ENCODE data around the gene KDM3A.

Gene KDM3A

GRCh38 chr2:86440631-86441391, at the start of gene KDM3A:
KDM3A (plus strand) TSS chr2:86441371; CDS start chr2:86442048, 677 bp downstream.
- DNase-seq (ENCODE audit: low spot score) = peak; percentile 99

DNA sequence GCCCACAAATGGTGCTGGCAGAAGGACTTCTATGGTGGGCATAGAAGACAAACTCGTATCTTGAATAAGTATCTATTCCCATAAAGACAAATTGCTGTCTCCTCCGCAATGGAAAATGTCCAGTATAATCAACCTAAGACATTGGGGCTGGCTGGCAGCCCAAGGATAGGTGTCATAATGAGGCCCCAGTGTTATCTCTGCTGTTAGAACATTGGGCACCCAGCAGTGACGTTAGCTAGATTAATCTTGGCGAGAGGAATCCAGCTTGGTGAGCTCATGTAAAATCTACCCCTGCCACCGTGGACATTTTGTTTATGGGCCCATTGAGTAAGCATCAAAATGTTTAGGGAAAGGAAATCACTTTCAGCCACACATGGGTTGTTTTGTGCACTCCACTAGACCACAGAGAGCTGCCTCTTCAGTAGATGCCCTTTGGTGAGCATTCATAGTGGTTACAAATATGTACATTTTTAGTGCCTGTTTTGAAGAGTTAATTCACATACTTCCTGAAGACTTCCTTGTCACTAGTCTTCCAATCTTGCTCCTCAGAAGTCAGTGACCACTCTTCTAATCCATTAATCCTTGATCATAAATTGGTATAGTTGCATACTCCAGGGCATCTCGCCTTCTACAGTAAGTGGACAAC, 48.2 kb upstream of the KDM3A start:
- no peak for DNase-seq (ENCODE audit: low spot score)

GRCh38 chr2:86393521-86394491, 47.4 kb upstream of the KDM3A start:
- peak; percentile 25 for DNase-seq (ENCODE audit: low spot score)

- no peak for DNase-seq (ENCODE audit: low spot score)
These were observed 44.8 kb upstream of the KDM3A start for GRCh38 chr2:86396291-86396785.

DNA sequence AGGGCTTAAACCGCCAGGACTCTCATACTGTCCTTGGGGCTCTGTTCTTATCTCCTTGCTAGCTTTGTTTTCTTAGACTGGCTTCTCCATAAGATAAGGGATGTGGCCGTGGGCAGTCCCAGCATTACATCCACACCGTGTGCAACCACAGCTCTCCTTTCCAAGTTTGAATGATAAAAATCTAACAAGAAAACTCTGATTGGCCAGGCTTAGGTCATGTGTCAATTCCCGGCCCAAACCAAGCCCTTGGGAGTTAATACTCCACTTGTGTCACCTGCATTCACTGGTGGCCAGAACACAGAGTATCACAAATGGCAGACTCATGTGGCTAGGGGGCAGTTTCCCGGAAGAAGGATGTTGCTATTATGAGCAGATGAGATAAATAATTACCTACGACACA, 43.2 kb upstream of the KDM3A start:
- DNase-seq (ENCODE audit: low spot score) = peak; percentile 47

DNA sequence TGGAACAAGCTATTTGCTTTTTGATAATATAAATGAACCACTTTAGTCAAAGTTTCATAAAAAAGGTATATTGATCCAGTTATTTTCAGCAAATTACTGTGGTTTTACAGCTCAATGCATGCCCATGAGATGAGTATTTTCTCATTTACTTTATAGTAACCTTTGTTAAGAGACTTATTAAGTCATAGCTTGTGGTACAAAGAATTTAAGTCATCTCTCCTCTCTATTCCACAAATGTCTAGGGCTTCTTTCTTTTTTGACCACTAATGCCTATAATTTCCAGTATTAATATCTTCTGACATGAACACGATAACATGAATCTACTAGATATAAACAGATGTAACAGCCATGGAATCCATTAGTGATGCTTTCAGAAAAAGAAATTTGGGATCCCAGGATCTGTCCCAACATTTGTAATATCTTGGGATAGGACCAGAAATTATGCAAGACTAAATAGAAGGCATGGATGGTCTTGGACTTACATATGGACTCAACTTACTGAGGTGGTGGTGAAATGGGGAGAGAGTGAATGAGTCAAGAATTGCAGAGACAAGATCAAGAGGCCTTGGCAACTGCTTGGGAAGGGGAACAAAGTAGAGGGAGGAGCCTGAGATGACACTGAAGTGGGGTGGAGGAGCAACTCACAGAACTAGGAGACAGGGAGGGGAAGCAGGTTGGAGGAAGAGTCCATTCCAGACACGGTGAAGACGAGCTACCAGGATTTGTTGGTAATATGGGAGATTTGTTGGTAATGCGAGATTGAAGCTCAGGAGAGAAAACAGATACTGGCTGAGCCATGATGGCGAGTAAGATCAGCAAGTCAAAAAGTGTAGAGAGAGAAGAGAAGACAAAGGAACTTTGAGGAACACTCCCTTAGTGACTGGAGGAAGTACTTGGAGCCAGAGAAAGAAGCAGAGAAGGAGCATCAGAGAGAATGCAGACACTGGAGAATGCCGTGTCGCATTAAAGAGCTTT, 42.4 kb upstream of the KDM3A start:
- DNase-seq (ENCODE audit: low spot score) = no peak

DNA sequence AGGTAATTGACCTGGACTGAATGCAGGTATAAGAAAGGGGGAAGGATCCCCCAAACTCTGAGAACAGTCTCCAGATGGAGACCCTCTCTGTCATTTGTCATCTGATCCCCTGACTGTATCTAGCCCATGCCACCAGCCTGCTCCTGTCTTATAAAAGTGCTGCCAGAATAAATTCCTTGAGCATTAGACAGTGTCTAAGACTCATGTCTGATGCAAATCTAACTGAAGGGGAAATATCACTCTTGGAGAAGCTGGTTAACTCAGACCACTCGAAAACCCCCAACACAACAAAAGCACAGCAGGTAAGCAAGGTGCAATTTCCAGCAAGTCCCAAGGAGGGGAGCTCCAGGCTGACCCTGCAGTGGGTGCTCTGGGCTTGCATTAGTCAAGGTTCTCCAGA, 40.9 kb upstream of the KDM3A start:
- DNase-seq (ENCODE audit: low spot score) = no peak

- no peak for DNase-seq (ENCODE audit: low spot score)
These were observed 30.6 kb upstream of the KDM3A start for GRCh38 chr2:86410581-86410980.

GRCh38 chr2:86411396-86411795, 29.8 kb upstream of the KDM3A start:
- no peak for DNase-seq (ENCODE audit: low spot score)

DNA sequence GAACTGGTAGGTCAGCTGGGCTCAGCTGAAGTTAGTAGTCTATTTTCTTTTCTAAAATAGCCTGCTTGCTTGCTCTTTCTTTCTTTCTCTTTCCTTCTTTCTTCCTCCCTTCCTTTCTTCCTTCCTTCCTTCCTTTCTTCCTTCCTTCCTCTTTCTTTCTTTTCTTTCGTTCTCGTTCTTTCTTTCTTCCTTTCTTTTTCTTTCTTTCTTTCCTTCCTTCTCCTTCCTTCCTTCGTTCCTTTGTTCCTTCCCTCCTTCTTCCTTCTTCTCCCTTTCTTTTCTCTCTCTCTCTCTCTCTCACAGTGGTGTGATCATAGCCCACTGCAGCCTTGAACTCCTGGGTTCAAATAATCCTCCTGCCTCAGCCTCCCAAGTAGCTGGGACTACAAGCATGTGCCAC, 29.2 kb upstream of the KDM3A start:
- DNase-seq (ENCODE audit: low spot score) = no peak

DNA sequence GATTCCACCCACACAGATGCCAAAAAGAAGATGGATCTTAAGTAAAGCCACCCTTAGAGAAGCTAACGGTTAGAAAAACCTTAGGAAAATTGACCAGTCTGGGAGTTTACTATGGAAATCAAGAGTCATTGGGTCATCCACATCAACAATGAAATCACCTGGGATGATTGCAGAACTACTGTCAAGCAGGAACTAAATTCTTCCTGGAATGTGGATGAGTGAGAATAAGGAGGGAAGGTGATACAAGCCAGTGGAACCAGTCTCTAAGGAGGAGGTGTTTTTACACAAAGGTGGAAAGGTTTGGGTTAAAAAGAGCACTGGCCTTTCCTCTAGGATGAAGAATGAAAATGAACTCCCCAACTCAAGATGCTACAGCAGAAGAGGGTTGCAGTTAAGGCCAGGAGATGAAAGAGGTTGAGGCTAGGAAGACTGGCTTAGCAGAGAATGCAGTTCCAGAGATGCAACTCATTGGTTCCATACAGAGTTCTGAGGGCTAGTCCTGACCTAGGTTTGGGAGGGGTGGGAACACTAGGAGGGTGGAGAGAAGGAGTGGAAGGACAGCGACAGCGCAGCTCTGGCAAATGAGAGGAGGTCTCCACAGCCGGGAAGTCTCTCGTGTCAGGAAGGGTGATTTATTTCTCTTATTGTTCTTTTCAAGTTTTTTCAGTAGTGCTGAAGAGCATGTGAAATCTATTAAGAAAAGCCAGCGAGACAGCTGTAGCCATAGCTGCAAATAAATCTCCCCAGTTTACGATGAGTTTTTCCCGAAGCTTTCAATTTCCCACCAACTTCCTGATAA, 27.7 kb upstream of the KDM3A start:
- no peak for DNase-seq (ENCODE audit: low spot score)

- peak; percentile 36 for DNase-seq (ENCODE audit: low spot score)
These were observed 26.2 kb upstream of the KDM3A start for GRCh38 chr2:86414996-86415395.

GRCh38 chr2:86416146-86416545, 25.0 kb upstream of the KDM3A start:
- DNase-seq (ENCODE audit: low spot score) = no peak

DNA sequence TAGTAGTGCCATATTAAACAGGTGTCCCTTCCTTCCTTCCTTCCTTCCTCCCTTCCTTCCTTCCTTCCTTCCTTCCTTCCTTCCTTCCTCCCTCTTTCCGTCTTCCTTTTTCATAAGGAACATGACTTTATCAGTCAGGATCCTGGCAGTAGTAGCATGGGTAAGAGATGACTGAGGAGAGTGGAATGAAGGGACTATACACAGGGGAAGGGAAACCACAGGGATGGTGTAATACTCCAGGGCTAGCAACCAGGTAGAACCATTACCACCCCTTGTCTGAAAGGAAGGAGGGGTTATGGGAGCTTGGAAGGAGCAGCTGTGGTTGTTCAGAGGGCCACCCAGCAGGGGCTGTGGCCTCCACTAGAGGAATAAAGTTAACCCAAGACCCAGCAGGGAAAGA, 23.2 kb upstream of the KDM3A start:
- DNase-seq (ENCODE audit: low spot score) = no peak

- no peak for DNase-seq (ENCODE audit: low spot score)
These were observed 20.3 kb upstream of the KDM3A start for GRCh38 chr2:86420913-86421312.

- DNase-seq (ENCODE audit: low spot score) = no peak
These were observed 14.9 kb upstream of the KDM3A start for GRCh38 chr2:86426271-86426670.

DNA sequence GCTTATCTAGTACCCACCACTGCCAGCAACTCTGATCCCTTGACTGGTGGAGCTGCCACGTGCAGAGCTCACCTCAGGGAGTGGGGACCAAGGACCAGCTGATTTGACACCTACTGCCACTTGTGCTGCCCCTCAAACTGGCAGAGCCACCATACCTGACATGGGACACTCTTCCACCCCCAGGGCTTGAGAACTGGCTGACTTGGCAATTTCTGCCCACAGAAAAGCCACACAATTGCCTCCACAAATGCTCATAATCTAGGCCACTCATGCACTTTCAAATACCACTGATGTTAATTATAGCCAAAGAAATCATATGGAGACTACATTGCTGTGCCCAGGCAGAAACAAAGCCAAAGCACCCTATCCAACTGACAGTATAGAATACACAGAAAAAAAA, 11.8 kb upstream of the KDM3A start:
- no peak for DNase-seq (ENCODE audit: low spot score)

DNA sequence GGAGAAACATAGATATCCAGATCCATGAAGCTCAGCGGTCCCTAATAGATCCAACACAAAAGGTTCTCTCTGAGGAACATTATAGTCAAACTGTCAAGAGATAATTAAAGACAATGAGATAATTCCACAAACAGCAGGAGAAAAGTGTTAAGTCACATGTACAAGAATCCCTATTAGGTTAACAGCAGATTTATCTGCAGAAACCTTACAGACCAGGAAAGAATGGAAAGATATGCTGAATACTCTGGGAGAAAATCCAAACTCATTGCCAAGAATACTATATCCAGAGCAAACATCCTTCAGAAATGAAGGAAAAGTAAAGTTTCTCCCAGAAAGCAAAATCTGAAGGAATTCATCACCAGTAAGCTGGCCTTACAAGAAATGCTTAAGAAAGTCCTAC, 10.8 kb upstream of the KDM3A start:
- no peak for DNase-seq (ENCODE audit: low spot score)

DNA sequence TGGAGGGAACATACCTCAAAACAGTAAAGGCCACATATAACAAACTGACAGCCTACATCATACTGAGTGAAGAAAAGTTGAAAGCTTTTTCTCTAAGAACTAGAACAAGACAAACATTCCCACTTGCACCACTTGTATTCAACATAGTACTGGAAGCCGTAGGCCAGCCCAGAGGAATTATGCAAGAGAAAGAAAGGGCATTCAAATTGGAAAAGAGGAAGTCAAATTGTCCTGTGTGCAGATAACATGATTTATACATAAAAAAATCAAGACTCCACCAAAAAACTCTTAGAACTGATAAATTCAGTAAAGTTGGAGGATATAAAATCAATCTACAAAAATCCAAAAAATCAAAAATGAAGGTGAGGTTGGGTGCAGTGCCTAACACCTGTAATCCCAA, 8.0 kb upstream of the KDM3A start:
- DNase-seq (ENCODE audit: low spot score) = no peak

DNA sequence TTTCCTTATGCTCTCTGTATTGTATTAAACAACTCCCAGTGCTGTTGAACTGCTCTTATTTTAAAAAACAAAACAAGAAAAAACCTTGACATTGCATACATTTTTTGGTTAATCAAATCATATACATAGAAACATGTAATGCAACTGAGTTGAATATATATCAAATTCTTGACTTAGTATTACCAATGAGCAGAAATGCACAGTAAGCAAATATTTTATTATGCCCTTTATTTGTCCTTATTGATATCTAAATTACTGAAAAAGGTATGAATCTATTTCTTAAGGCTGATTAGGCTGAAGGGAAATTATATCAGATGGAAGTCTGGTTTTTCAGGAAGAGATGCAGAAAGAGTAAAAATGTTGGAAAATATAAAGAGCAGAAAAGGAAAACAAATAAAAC, 6.9 kb upstream of the KDM3A start:
- no peak for DNase-seq (ENCODE audit: low spot score)

Data from NAMALWA (cell line).